CD4-positive, alpha-beta T cell treated with Interleukin-15 for 1 hour (primary cell): Measurements from ENCODE around the gene SBF2.
"Not testable (repeated sequence)": the region's sequence is repeated elsewhere in the genome, so short reads cannot be mapped to it uniquely, and the experiment has no call there.

ENCODE experiments used
- DNase-seq: peaks from one replicate; pipeline ENCODE4 v3.0.0-alpha.2; 2020

The SBF2 gene

GRCh38 chr11:10298342-10298741 is 4.3 kb upstream of the SBF2 start:
- peak; percentile 30 for DNase-seq

- DNase-seq, result no peak
Measured at GRCh38 chr11:10295064-10295901, 1.3 kb upstream of the SBF2 start.

- DNase-seq, result no peak
Measured at GRCh38 chr11:10294290-10294953, 403 bp upstream of the SBF2 start.

GRCh38 chr11:10291801-10292638 is 2.0 kb downstream of the SBF2 start:
- DNase-seq, result no peak

- no peak for DNase-seq
Measured at GRCh38 chr11:10289765-10290380, 4.1 kb downstream of the SBF2 start.

GRCh38 chr11:10288881-10289764 is 4.9 kb downstream of the SBF2 start:
- DNase-seq, result no peak

GRCh38 chr11:10287766-10288715 is 6.0 kb downstream of the SBF2 start:
- no peak for DNase-seq

- DNase-seq, result no peak
Measured at GRCh38 chr11:10287140-10287539, 6.9 kb downstream of the SBF2 start.

- no peak for DNase-seq
Measured at GRCh38 chr11:10285148-10285802, 8.7 kb downstream of the SBF2 start.

GRCh38 chr11:10283991-10284390 is 10.0 kb downstream of the SBF2 start:
- no peak for DNase-seq

- DNase-seq, result no peak
Measured at GRCh38 chr11:10282117-10282516, 11.9 kb downstream of the SBF2 start.

- DNase-seq, result no peak
Measured at GRCh38 chr11:10275714-10276113, 18.3 kb downstream of the SBF2 start.

- DNase-seq, result no peak
Measured at GRCh38 chr11:10274726-10275125, 19.3 kb downstream of the SBF2 start.

GRCh38 chr11:10273738-10274137 is 20.3 kb downstream of the SBF2 start:
- DNase-seq, result no peak

- no peak for DNase-seq
Measured at GRCh38 chr11:10272132-10272531, 21.9 kb downstream of the SBF2 start.

- DNase-seq, result no peak
Measured at GRCh38 chr11:10268746-10269488, 25.1 kb downstream of the SBF2 start.

- no peak for DNase-seq
Measured at GRCh38 chr11:10267821-10268220, 26.2 kb downstream of the SBF2 start.

GRCh38 chr11:10265936-10266335 is 28.1 kb downstream of the SBF2 start:
- no peak for DNase-seq

- not testable (repeated sequence) for DNase-seq
Measured at GRCh38 chr11:10264716-10265115, 29.3 kb downstream of the SBF2 start.
